ENCODE results near the gene ZYG11B.
"Not testable (repeated sequence)": the region's sequence is repeated elsewhere in the genome, so short reads cannot be mapped to it uniquely, and the experiment has no call there.

Gene ZYG11B

GRCh38 chr1:52707927-52708655 is 18.2 kb upstream of the ZYG11B start:
- no peak for DNase-seq

- DNase-seq, result no peak
Measured at GRCh38 chr1:52709016-52709415, 17.2 kb upstream of the ZYG11B start.

GRCh38 chr1:52713590-52713989 is 12.7 kb upstream of the ZYG11B start:
- DNase-seq, result no peak

- not testable (repeated sequence) for DNase-seq
Measured at GRCh38 chr1:52715296-52715695, 11.0 kb upstream of the ZYG11B start.

- no peak for DNase-seq
Measured at GRCh38 chr1:52723260-52723659, 3.0 kb upstream of the ZYG11B start.

- DNase-seq, result no peak
Measured at GRCh38 chr1:52725903-52726264, 369 bp upstream of the ZYG11B start.

- no peak for DNase-seq
Measured at GRCh38 chr1:52727114-52727586, 897 bp downstream of the ZYG11B start.

GRCh38 chr1:52727956-52728656 is 1.9 kb downstream of the ZYG11B start:
- no peak for DNase-seq

- DNase-seq, result no peak
Measured at GRCh38 chr1:52733368-52733767, 7.1 kb downstream of the ZYG11B start.

- DNase-seq, result not testable (repeated sequence)
Measured at GRCh38 chr1:52735371-52735770, 9.1 kb downstream of the ZYG11B start.

GRCh38 chr1:52738148-52738547 is 11.9 kb downstream of the ZYG11B start:
- DNase-seq, result no peak

GRCh38 chr1:52738893-52739292 is 12.6 kb downstream of the ZYG11B start:
- no peak for DNase-seq

- peak in 1 of 2 experiments; percentile 29 for DNase-seq
Measured at GRCh38 chr1:52739699-52740467, 13.6 kb downstream of the ZYG11B start.

- DNase-seq, result no peak
Measured at GRCh38 chr1:52741259-52741658, 15.0 kb downstream of the ZYG11B start.

- no peak for DNase-seq
Measured at GRCh38 chr1:52746189-52746588, 19.9 kb downstream of the ZYG11B start.

GRCh38 chr1:52747450-52747849 is 21.2 kb downstream of the ZYG11B start:
- DNase-seq, result no peak

- no peak for DNase-seq
Measured at GRCh38 chr1:52748119-52748518, 21.9 kb downstream of the ZYG11B start.

- DNase-seq, result not testable (repeated sequence)
Measured at GRCh38 chr1:52749496-52749895, 23.2 kb downstream of the ZYG11B start.

- DNase-seq, result not testable (repeated sequence)
Measured at GRCh38 chr1:52750139-52750538, 23.9 kb downstream of the ZYG11B start.

GRCh38 chr1:52751589-52752483 is 25.6 kb downstream of the ZYG11B start:
- DNase-seq, result no peak

GRCh38 chr1:52752484-52752826 is 26.2 kb downstream of the ZYG11B start:
- DNase-seq, result no peak

GRCh38 chr1:52753169-52753568 is 26.9 kb downstream of the ZYG11B start:
- DNase-seq, result no peak

- no peak for DNase-seq
Measured at GRCh38 chr1:52756020-52756419, 29.8 kb downstream of the ZYG11B start.
